HEK293 (cell line): ENCODE measurements around the gene FBXO42.

Source experiments
- CTCF ChIA-PET: fragments of 350-600 bp; formaldehyde crosslinking; extraction: SDS; loops from one replicate; lab custom pipeline; 2021; ENCODE audit warnings: antibody characterized with exemption; lab: Yijun Ruan, JAX
- POLR2A ChIA-PET: fragments of 300-600 bp; formaldehyde crosslinking; extraction: SDS; loops from one replicate; lab custom pipeline; 2020; ENCODE audit warnings: antibody characterized with exemption, inconsistent platforms; lab: Yijun Ruan, JAX
- H3K27ac ChIP-seq: fragments of 200-500 bp; sonication (Bioruptor generic); 2 replicates; pipeline ENCODE4 v1.5.1; 2014; ENCODE audit warnings: low read depth, low read length, control low read depth, inconsistent platforms; ENCODE audit errors: extremely low read depth
- H3K36me3 ChIP-seq, 2 experiments: fragments of 200-500 bp in 1 of 2; sonication (Bioruptor generic) in 1 of 2; 1 replicate in 1 of 2; 2 replicates in 1 of 2; pipeline ENCODE4 v1.5.1; 2014 to 2017; ENCODE audit warnings: inconsistent platforms in 2 of 2, low read length in 2 of 2; ENCODE audit not compliant: control insufficient read depth in 2 of 2, insufficient read depth in 1 of 2
- H3K4me1 ChIP-seq: fragments of 200-500 bp; sonication (Bioruptor generic); 2 replicates; pipeline ENCODE4 v1.5.1; 2014; ENCODE audit warnings: mild to moderate bottlenecking, low read length, inconsistent platforms; ENCODE audit not compliant: control insufficient read depth, insufficient read depth
- H3K4me3 ChIP-seq: 2 replicates; pipeline ENCODE4 v1.5.1; 2011; ENCODE audit warnings: low read depth, mild to moderate bottlenecking, control low read depth, low read length, moderate library complexity
- H3K9me3 ChIP-seq: fragments of 200-500 bp; sonication (Bioruptor generic); 2 replicates; pipeline ENCODE4 v1.5.1; 2014; ENCODE audit warnings: low read depth, low read length, inconsistent platforms; ENCODE audit not compliant: control insufficient read depth, insufficient read depth
- ATF2 ChIP-seq: fragments of 450-650 bp; formaldehyde crosslinking; IDR thresholded peaks from 2 replicates; pipeline ENCODE4 v1.5.1; 2016; ENCODE audit warnings: missing biosample characterization, missing genetic modification characterization, low read depth
- IKZF3 ChIP-seq: fragments of 450-650 bp; IDR thresholded peaks from 2 replicates; pipeline ENCODE4 v1.5.0; 2018; ENCODE audit warnings: missing biosample characterization, mild to moderate bottlenecking, missing genetic modification characterization, moderate library complexity
- MYNN ChIP-seq: fragments of 450-650 bp; formaldehyde crosslinking; IDR thresholded peaks from 2 replicates; pipeline ENCODE4 v1.5.1; 2016; ENCODE audit warnings: missing biosample characterization, missing genetic modification characterization, borderline replicate concordance
- MZF1 ChIP-seq: fragments of 450-650 bp; formaldehyde crosslinking; IDR thresholded peaks from 2 replicates; pipeline ENCODE4 v1.5.1; 2017; ENCODE audit warnings: missing biosample characterization, missing genetic modification characterization, borderline replicate concordance
- PATZ1 ChIP-seq: fragments of 450-650 bp; formaldehyde crosslinking; IDR thresholded peaks from 2 replicates; pipeline ENCODE4 v1.5.1; 2016; ENCODE audit warnings: missing biosample characterization, missing genetic modification characterization
- PRDM4 ChIP-seq: fragments of 450-650 bp; formaldehyde crosslinking; IDR thresholded peaks from 2 replicates; pipeline ENCODE4 v1.5.1; 2017; ENCODE audit warnings: missing biosample characterization, missing genetic modification characterization
- PRDM6 ChIP-seq: fragments of 450-650 bp; formaldehyde crosslinking; IDR thresholded peaks from 2 replicates; pipeline ENCODE4 v1.5.1; 2017; ENCODE audit warnings: missing biosample characterization, missing genetic modification characterization
- SP7 ChIP-seq: fragments of 450-650 bp; formaldehyde crosslinking; IDR thresholded peaks from 2 replicates; pipeline ENCODE4 v1.5.1; 2016; ENCODE audit warnings: missing biosample characterization, missing genetic modification characterization
- TSHZ1 ChIP-seq: fragments of 450-650 bp; formaldehyde crosslinking; IDR thresholded peaks from 2 replicates; pipeline ENCODE4 v1.5.1; 2016; ENCODE audit warnings: missing biosample characterization, missing genetic modification characterization, borderline replicate concordance
- ZNF169 ChIP-seq: fragments of 450-650 bp; formaldehyde crosslinking; IDR thresholded peaks from 2 replicates; pipeline ENCODE4 v1.5.1; 2016; ENCODE audit warnings: missing biosample characterization, missing genetic modification characterization
- ZNF280C ChIP-seq: fragments of 450-650 bp; formaldehyde crosslinking; IDR thresholded peaks from 2 replicates; pipeline ENCODE4 v1.5.1; 2016; ENCODE audit warnings: missing biosample characterization, missing genetic modification characterization
- ZNF394 ChIP-seq: fragments of 450-650 bp; formaldehyde crosslinking; IDR thresholded peaks from 2 replicates; pipeline ENCODE4 v1.5.1; 2016; ENCODE audit warnings: missing biosample characterization, missing genetic modification characterization, mild to moderate bottlenecking, moderate library complexity, borderline replicate concordance
- ZNF423 ChIP-seq: fragments of 450-650 bp; formaldehyde crosslinking; IDR thresholded peaks from 2 replicates; pipeline ENCODE4 v1.5.1; 2016; ENCODE audit warnings: missing biosample characterization, missing genetic modification characterization
- ZNF629 ChIP-seq: fragments of 450-650 bp; formaldehyde crosslinking; IDR thresholded peaks from 2 replicates; pipeline ENCODE4 v1.5.1; 2017; ENCODE audit warnings: missing biosample characterization, missing genetic modification characterization
- ZNF654 ChIP-seq: fragments of 450-650 bp; formaldehyde crosslinking; IDR thresholded peaks from 2 replicates; pipeline ENCODE4 v1.5.1; 2016; ENCODE audit warnings: low read depth, missing biosample characterization, missing genetic modification characterization
- ZNF692 ChIP-seq: fragments of 450-650 bp; formaldehyde crosslinking; IDR thresholded peaks from 2 replicates; pipeline ENCODE4 v1.5.1; 2016; ENCODE audit warnings: missing biosample characterization, missing genetic modification characterization
- ZNF76 ChIP-seq: fragments of 450-650 bp; formaldehyde crosslinking; IDR thresholded peaks from 2 replicates; pipeline ENCODE4; 2016; ENCODE audit warnings: low read depth, missing biosample characterization, missing genetic modification characterization, borderline replicate concordance

FBXO42 gene

GRCh38 chr1:16351456-16351993 lies 755 bp downstream of the FBXO42 start:
- H3K27ac ChIP-seq: peak overlapping the region; percentile 75
- H3K36me3 ChIP-seq: no peaks in the 10 kb centered on the region
- peaks cover 16% of the 10 kb centered on the region for H3K4me1 ChIP-seq
- POLR2A ChIA-PET: interaction anchor here (0.6 to 2.7 kb wide), 6 partner anchors 11 to 210 kb away, joined by 3 to 9 read pairs (median 6); partner anchors contain the start of gene SZRD1
- CTCF ChIA-PET: interaction anchor here (0.6 to 4.4 kb wide), 6 partner anchors 12 to 107 kb away, joined by 3 to 36 read pairs (median 4); no protein-coding TSS in a partner anchor
- H3K4me3 ChIP-seq: peak overlapping the region; percentile 95
- no peaks in the 10 kb centered on the region for H3K9me3 ChIP-seq
- TF ChIP-seq MYNN: 0 out of 2 replicates have a peak, but pooled peaks have one; percentile 68
- no peak for TF ChIP-seq ZNF423
- TF ChIP-seq PATZ1: 0 out of 2 replicates have a peak, but pooled peaks have one; percentile 63
- 0 out of 2 replicates have a peak, but pooled peaks have one; percentile 9 for TF ChIP-seq SP7 (tag by site-specific recombination)
- TF ChIP-seq ZNF394 (tag by site-specific recombination): no peak
- TF ChIP-seq ZNF169 (tag by site-specific recombination): no peak
- no peak for TF ChIP-seq ZNF654
- no peak for TF ChIP-seq PRDM4

GRCh38 chr1:16349847-16350406 lies 2.4 kb downstream of the FBXO42 start:
- POLR2A ChIA-PET: interaction anchor here (0.6 kb wide), 1 partner anchor 62 kb away, joined by 4 read pairs; no protein-coding TSS in a partner anchor
- Histone ChIP-seq H3K27ac (no peak overlapping the region), H3K4me1 (peaks cover 16% of the 10 kb centered on the region), H3K9me3 (no peaks in the 10 kb centered on the region), H3K36me3 (no peaks in the 10 kb centered on the region), H3K4me3 (no peak overlapping the region; the same call in 1 of the 2 replicates)
- CTCF ChIA-PET: interaction anchor here (0.6 to 2.2 kb wide), 4 partner anchors 13 to 554 kb away, joined by 3 to 7 read pairs (median 4); no protein-coding TSS in a partner anchor
- TF ChIP-seq ZNF629 (tag by site-specific recombination): peak; percentile 80
- TF ChIP-seq PRDM6 (tag by site-specific recombination): 0 out of 2 replicates have a peak, but pooled peaks have one; percentile 38
- no peak for TF ChIP-seq IKZF3 (tag by site-specific recombination)
- no peak for TF ChIP-seq ZNF76
- TF ChIP-seq TSHZ1 (tag by site-specific recombination): no peak
- 0 out of 2 replicates have a peak, but pooled peaks have one; percentile 18 for TF ChIP-seq ZNF692 (tag by site-specific recombination)
- TF ChIP-seq MZF1 (tag by site-specific recombination): no peak
- TF ChIP-seq ATF2: peak; percentile 92
- TF ChIP-seq ZNF280C: no peak
